Panc1 (cell line): ENCODE data around the gene SPATS2L. TPM values are rescaled to one million over a fixed set of nuclear protein-coding genes. Genes with fewer than 3 reads are reported as not detected.

ENCODE experiments used
- ATAC-seq: fragments of 200-7000 bp; cut with Tn5 transposase; 2 replicates; pipeline ENCODE4 v1.9.1; 2020; ENCODE audit warnings: mild to moderate bottlenecking, moderate library complexity
- BruUV-seq: library from RNA; stranded (reverse); fragments of 400-500 nt; replicated peaks from 2 replicates; lab custom pipeline; 2021; lab: Mats Ljungman, UMichigan
- CTCF ChIA-PET: fragments of 300-600 bp; sonication (Branson Sonifier 250); formaldehyde crosslinking; loops from one replicate; lab custom pipeline; 2022; ENCODE audit warnings: antibody characterized with exemption; lab: Charles Lee
- POLR2A ChIA-PET: fragments of 300-600 bp; sonication (Branson Sonifier 250); formaldehyde crosslinking; loops from one replicate; lab custom pipeline; 2022; ENCODE audit warnings: antibody characterized with exemption; lab: Charles Lee
- DNase-seq: peaks from one replicate; pipeline ENCODE4 v3.0.0-alpha.2; 2010; ENCODE audit warnings: low read depth, low spot score
- H3K27ac ChIP-seq: 2 replicates; pipeline ENCODE4 v1.5.1; 2011; ENCODE audit warnings: mild to moderate bottlenecking, low read length, inconsistent platforms
- H3K27me3 ChIP-seq: fragments of 200-500 bp; sonication (Bioruptor generic); 2 replicates; pipeline ENCODE4 v1.6.0; 2014; ENCODE audit warnings: low read length, inconsistent platforms; ENCODE audit not compliant: control insufficient read depth, insufficient read depth
- H3K36me3 ChIP-seq: fragments of 200-500 bp; sonication (Bioruptor generic); 2 replicates; pipeline ENCODE4 v1.5.1; 2014; ENCODE audit warnings: inconsistent platforms, mild to moderate bottlenecking, low read length, moderate library complexity; ENCODE audit not compliant: control insufficient read depth, insufficient read depth
- H3K4me1 ChIP-seq: 2 replicates; pipeline ENCODE4 v1.5.1; 2011; ENCODE audit warnings: inconsistent platforms, mild to moderate bottlenecking, low read length, moderate library complexity; ENCODE audit not compliant: control insufficient read depth, insufficient read depth
- H3K4me3 ChIP-seq, 2 experiments: 2 replicates each; pipeline ENCODE4 v1.5.1; 2011 to 2012; ENCODE audit warnings: low read depth in 2 of 2, low read length in 2 of 2, mild to moderate bottlenecking in 2 of 2, inconsistent platforms in 1 of 2, moderate library complexity in 1 of 2
- H3K9me3 ChIP-seq: fragments of 200-500 bp; sonication (Bioruptor generic); 2 replicates; pipeline ENCODE4 v1.5.1; 2014; ENCODE audit warnings: low read depth, mild to moderate bottlenecking, inconsistent platforms, low read length, moderate library complexity; ENCODE audit not compliant: control insufficient read depth, insufficient read depth
- POLR2AphosphoS5 ChIP-seq: IDR thresholded peaks from 2 replicates; pipeline ENCODE4 v1.6.1; 2012; ENCODE audit warnings: mild to moderate bottlenecking, low read depth, low read length, moderate library complexity
- SIN3A ChIP-seq: IDR thresholded peaks from 2 replicates; pipeline ENCODE4 v1.6.1; 2012; ENCODE audit warnings: low read depth, mild to moderate bottlenecking, low read length, moderate library complexity, borderline replicate concordance; ENCODE audit not compliant: insufficient read depth
- TCF7L2 ChIP-seq: IDR thresholded peaks from 2 replicates; pipeline ENCODE4 v1.6.1; 2011; ENCODE audit warnings: mild to moderate bottlenecking, low read depth, low read length, inconsistent platforms
- in situ Hi-C: cut with HindIII; loops from 2 replicates; pipeline ENCODE4 v1.10.0; 2016; ENCODE audit warnings: low sequenced_read_pairs, low pct_unique_long_range_greater_than_20kb
- intact Hi-C: fragments of 100-400 bp; cut with micrococcal nuclease; formaldehyde crosslinking; loops from one replicate; pipeline ENCODE4 v1.10.0; 2022; ENCODE audit not compliant: unreplicated experiment
- total RNA-seq: library from RNA; stranded (reverse); gene quantifications from one replicate; pipeline ENCODE4 v1.2.1, GENCODE V29; 2021; ENCODE audit not compliant: unreplicated experiment
- TF ChIP-seq, protein P1 (sequence below), 2 experiments: IDR thresholded peaks; 2 replicates each; pipeline ENCODE4 v1.6.1; 2011 to 2012; ENCODE audit warnings: low read depth in 2 of 2, control low read depth in 1 of 2, low read length in 1 of 2, mild to moderate bottlenecking in 1 of 2, moderate library complexity in 1 of 2; ENCODE audit not compliant: insufficient read depth in 1 of 2
- TF ChIP-seq, protein P2 (sequence below): fragments of 450-650 bp; IDR thresholded peaks from 2 replicates; pipeline ENCODE4 v1.5.1; 2017; ENCODE audit warnings: mild to moderate bottlenecking

The SPATS2L gene
- total RNA-seq, 1 experiment from 2014 or later = 282 TPM

DNA sequence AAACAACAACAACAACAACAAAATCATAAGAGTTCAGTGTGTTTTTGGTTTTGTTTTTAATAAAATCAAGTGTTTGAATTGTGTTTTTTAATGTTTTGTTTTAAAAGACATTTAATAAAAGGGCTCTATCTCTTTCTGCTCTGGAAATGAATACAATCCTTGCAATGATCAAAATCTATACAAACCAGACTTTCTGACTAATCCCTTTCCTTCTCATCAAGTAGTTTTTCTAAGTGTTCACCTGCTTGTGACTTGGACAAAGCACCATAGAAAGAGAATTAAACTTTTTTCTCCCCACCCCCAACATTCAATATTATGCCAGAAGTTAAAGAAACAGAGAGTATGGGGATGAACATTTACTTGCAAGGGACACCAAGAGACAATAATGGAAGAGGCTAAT is 142.0 kb downstream of the SPATS2L start:
- intact Hi-C loops = no loop called here

DNA sequence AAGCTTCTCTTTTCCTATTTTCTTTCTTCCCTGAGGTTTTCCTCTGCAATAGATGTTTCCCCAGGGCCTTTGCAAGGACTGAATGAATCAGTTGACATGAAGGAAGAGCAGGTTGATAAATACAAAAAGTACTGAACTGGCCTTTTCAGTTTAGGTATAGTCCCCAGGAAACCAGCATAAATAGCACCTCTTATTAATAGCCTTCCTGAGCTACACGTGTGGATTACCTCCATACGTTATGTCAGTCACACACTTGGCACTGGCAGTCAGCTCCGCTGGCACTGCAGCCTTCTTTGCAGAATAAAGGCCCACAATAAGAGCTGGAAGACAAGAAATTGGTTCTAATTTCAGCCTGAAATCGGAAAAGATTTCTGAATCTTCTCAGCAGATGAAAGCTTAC is 142.7 kb downstream of the SPATS2L start:
- H3K27me3 ChIP-seq = no peaks in the 10 kb centered on the region
- H3K9me3 ChIP-seq = no peaks in the 10 kb centered on the region
- peaks cover 4% of the 10 kb centered on the region; the same call in 1 of the 2 replicates for H3K4me1 ChIP-seq
- no peak overlapping the region for H3K4me3 ChIP-seq
- CTCF ChIA-PET = no interaction called here
- POLR2A ChIA-PET = no interaction called here
- ATAC-seq (no peak), DNase-seq (no peak)
- no TSS peak for BruUV-seq
- intact Hi-C loops (no loop called here), in situ Hi-C loops (no loop called here)
- H3K36me3 ChIP-seq = peaks cover 29% of the 10 kb centered on the region
- TF ChIP-seq, protein P1, sequence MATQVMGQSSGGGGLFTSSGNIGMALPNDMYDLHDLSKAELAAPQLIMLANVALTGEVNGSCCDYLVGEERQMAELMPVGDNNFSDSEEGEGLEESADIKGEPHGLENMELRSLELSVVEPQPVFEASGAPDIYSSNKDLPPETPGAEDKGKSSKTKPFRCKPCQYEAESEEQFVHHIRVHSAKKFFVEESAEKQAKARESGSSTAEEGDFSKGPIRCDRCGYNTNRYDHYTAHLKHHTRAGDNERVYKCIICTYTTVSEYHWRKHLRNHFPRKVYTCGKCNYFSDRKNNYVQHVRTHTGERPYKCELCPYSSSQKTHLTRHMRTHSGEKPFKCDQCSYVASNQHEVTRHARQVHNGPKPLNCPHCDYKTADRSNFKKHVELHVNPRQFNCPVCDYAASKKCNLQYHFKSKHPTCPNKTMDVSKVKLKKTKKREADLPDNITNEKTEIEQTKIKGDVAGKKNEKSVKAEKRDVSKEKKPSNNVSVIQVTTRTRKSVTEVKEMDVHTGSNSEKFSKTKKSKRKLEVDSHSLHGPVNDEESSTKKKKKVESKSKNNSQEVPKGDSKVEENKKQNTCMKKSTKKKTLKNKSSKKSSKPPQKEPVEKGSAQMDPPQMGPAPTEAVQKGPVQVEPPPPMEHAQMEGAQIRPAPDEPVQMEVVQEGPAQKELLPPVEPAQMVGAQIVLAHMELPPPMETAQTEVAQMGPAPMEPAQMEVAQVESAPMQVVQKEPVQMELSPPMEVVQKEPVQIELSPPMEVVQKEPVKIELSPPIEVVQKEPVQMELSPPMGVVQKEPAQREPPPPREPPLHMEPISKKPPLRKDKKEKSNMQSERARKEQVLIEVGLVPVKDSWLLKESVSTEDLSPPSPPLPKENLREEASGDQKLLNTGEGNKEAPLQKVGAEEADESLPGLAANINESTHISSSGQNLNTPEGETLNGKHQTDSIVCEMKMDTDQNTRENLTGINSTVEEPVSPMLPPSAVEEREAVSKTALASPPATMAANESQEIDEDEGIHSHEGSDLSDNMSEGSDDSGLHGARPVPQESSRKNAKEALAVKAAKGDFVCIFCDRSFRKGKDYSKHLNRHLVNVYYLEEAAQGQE (IDR thresholded peaks at IDR 0.05; ENCODE audit: insufficient read depth in 1 of 2, low read depth in 2 of 2, low read length in 1 of 2) = no peak
- TF ChIP-seq TCF7L2 (no peak), POLR2AphosphoS5 (no peak), SIN3A (no peak)
- TF ChIP-seq, protein P2, sequence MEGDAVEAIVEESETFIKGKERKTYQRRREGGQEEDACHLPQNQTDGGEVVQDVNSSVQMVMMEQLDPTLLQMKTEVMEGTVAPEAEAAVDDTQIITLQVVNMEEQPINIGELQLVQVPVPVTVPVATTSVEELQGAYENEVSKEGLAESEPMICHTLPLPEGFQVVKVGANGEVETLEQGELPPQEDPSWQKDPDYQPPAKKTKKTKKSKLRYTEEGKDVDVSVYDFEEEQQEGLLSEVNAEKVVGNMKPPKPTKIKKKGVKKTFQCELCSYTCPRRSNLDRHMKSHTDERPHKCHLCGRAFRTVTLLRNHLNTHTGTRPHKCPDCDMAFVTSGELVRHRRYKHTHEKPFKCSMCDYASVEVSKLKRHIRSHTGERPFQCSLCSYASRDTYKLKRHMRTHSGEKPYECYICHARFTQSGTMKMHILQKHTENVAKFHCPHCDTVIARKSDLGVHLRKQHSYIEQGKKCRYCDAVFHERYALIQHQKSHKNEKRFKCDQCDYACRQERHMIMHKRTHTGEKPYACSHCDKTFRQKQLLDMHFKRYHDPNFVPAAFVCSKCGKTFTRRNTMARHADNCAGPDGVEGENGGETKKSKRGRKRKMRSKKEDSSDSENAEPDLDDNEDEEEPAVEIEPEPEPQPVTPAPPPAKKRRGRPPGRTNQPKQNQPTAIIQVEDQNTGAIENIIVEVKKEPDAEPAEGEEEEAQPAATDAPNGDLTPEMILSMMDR = no peak
- H3K27ac ChIP-seq = no peak overlapping the region

More for the DNA sequence above, 142.0 kb downstream of the SPATS2L start:
- BruUV-seq = no TSS peak
- Histone ChIP-seq H3K4me3 (no peak overlapping the region), H3K27me3 (no peaks in the 10 kb centered on the region), H3K36me3 (peaks cover 25% of the 10 kb centered on the region), H3K27ac (no peak overlapping the region), H3K9me3 (no peaks in the 10 kb centered on the region), H3K4me1 (no peaks in the 10 kb centered on the region)
- ATAC-seq = no peak
- ChIA-PET CTCF (no interaction called here), POLR2A (no interaction called here)
- DNase-seq = no peak
- no peak for TF ChIP-seq TCF7L2
- TF ChIP-seq, protein P1 (IDR thresholded peaks at IDR 0.05; ENCODE audit: insufficient read depth in 1 of 2, low read depth in 2 of 2, low read length in 1 of 2) = no peak
- in situ Hi-C loops = no loop called here
